Right renal pelvis (tissue), 4 donors: ENCODE measurements around the gene PIK3R3. TPM values are rescaled to one million over a fixed set of nuclear protein-coding genes. Genes with fewer than 3 reads are reported as not detected.
"Not testable (repeated sequence)": the region's sequence is repeated elsewhere in the genome, so short reads cannot be mapped to it uniquely, and the experiment has no call there.

Source experiments
- DNase-seq, 4 donors: peaks; one replicate each; pipeline ENCODE4 v3.0.0-alpha.2; 2013; ENCODE audit warnings: low read depth in 4 of 4, low spot score in 3 of 4, missing footprints in 1 of 4
- polyA plus RNA-seq, 4 donors: library from polyadenylated mRNA; unstranded; fragments of 120-200 nt; gene quantifications; one replicate each; pipeline ENCODE4 v1.2.1, GENCODE V29; 2013; ENCODE audit not compliant: insufficient read length in 4 of 4

Gene PIK3R3
- polyA plus RNA-seq, 4 donors = 22.7 to 34.6 (median 30.9) TPM

GRCh38 chr1:46113948-46114347, 18.5 kb downstream of the PIK3R3 start:
- no peak for DNase-seq

- no peak for DNase-seq
Observed at GRCh38 chr1:46112108-46112507, 20.3 kb downstream of the PIK3R3 start.

GRCh38 chr1:46110521-46110920, 21.9 kb downstream of the PIK3R3 start:
- DNase-seq = no peak

GRCh38 chr1:46102769-46103476, 29.5 kb downstream of the PIK3R3 start:
- DNase-seq = no peak

- no peak for DNase-seq
Observed at GRCh38 chr1:46099215-46099614, 33.2 kb downstream of the PIK3R3 start.

- DNase-seq = no peak
Observed at GRCh38 chr1:46098027-46098712, 34.3 kb downstream of the PIK3R3 start.

- no peak for DNase-seq
Observed at GRCh38 chr1:46097149-46097472, 35.3 kb downstream of the PIK3R3 start.

GRCh38 chr1:46096269-46097148, 35.9 kb downstream of the PIK3R3 start:
- no peak for DNase-seq

GRCh38 chr1:46095110-46095509, 37.3 kb downstream of the PIK3R3 start:
- not testable (repeated sequence) for DNase-seq

- no peak for DNase-seq
Observed at GRCh38 chr1:46094471-46095005, 37.9 kb downstream of the PIK3R3 start.

GRCh38 chr1:46093832-46094231, 38.6 kb downstream of the PIK3R3 start:
- DNase-seq = not testable (repeated sequence)

- no peak for DNase-seq
Observed at GRCh38 chr1:46087891-46088290, 44.5 kb downstream of the PIK3R3 start.

GRCh38 chr1:46086576-46086975, 45.9 kb downstream of the PIK3R3 start:
- DNase-seq = no peak

GRCh38 chr1:46084553-46085451, 47.6 kb downstream of the PIK3R3 start:
- no peak for DNase-seq

GRCh38 chr1:46083579-46083978, 48.9 kb downstream of the PIK3R3 start:
- DNase-seq = no peak

GRCh38 chr1:46081619-46082018, 50.8 kb downstream of the PIK3R3 start:
- no peak for DNase-seq

- no peak for DNase-seq
Observed at GRCh38 chr1:46081206-46081605, 51.2 kb downstream of the PIK3R3 start.

- DNase-seq = no peak
Observed at GRCh38 chr1:46080257-46080656, 52.2 kb downstream of the PIK3R3 start.

GRCh38 chr1:46077644-46078043, 54.8 kb downstream of the PIK3R3 start:
- DNase-seq = no peak

GRCh38 chr1:46076343-46076742, 56.1 kb downstream of the PIK3R3 start:
- no peak for DNase-seq
